Non-pigmented ciliary epithelial cell (primary cell): ENCODE measurements around the gene CHMP2A.
A peak's percentile ranks its signal among the peaks of the same experiment; 100 is the strongest.

Source experiments
- DNase-seq: peaks from one replicate; pipeline ENCODE4 v3.0.0-alpha.2; 2010; ENCODE audit warnings: low read depth

The CHMP2A gene

GRCh38 chr19:58538257-58539168 lies 16.4 kb downstream of the CHMP2A start:
- no peak for DNase-seq

- DNase-seq: no peak
These were observed 17.8 kb downstream of the CHMP2A start for GRCh38 chr19:58536852-58537798.

GRCh38 chr19:58535857-58536256 lies 19.0 kb downstream of the CHMP2A start:
- DNase-seq: no peak

- DNase-seq: no peak
These were observed 23.7 kb downstream of the CHMP2A start for GRCh38 chr19:58531034-58531840.

- DNase-seq: no peak
These were observed 25.5 kb downstream of the CHMP2A start for GRCh38 chr19:58529405-58529804.

GRCh38 chr19:58522709-58523108 lies 32.2 kb downstream of the CHMP2A start:
- no peak for DNase-seq

GRCh38 chr19:58521651-58522050 lies 33.3 kb downstream of the CHMP2A start:
- no peak for DNase-seq

GRCh38 chr19:58520257-58520599 lies 34.7 kb downstream of the CHMP2A start:
- no peak for DNase-seq

GRCh38 chr19:58519355-58520256 lies 35.3 kb downstream of the CHMP2A start, which contains the start of gene ZBTB45:
Gene ZBTB45, minus strand, starts transcription at chr19:58519810. Its CDS starts 2,137 bp downstream, at chr19:58517673.
- DNase-seq: peak; percentile 85

- DNase-seq: no peak
These were observed 35.9 kb downstream of the CHMP2A start for GRCh38 chr19:58519087-58519354.

- DNase-seq: no peak
These were observed 36.4 kb downstream of the CHMP2A start for GRCh38 chr19:58518256-58519086.

GRCh38 chr19:58516964-58517833 lies 37.7 kb downstream of the CHMP2A start:
- no peak for DNase-seq

- no peak for DNase-seq
These were observed 38.6 kb downstream of the CHMP2A start for GRCh38 chr19:58516246-58516836.

GRCh38 chr19:58515259-58515658 lies 39.6 kb downstream of the CHMP2A start:
- no peak for DNase-seq

GRCh38 chr19:58514564-58515022 lies 40.3 kb downstream of the CHMP2A start:
- DNase-seq: no peak

GRCh38 chr19:58513694-58514563 lies 41.0 kb downstream of the CHMP2A start:
- DNase-seq: peak; percentile 42

GRCh38 chr19:58513213-58513693 lies 41.7 kb downstream of the CHMP2A start:
- DNase-seq: no peak
